ENCODE measurements around the gene COLGALT1.
A peak's percentile ranks its signal among the peaks of the same experiment; 100 is the strongest.
"Not testable (repeated sequence)": the region's sequence is repeated elsewhere in the genome, so short reads cannot be mapped to it uniquely, and the experiment has no call there.

The COLGALT1 gene

GRCh38 chr19:17562561-17562960 lies 7.1 kb downstream of the COLGALT1 start:
- no peak for DNase-seq

GRCh38 chr19:17564781-17565180 lies 9.3 kb downstream of the COLGALT1 start:
- DNase-seq = no peak

- DNase-seq = no peak
These were observed 10.2 kb downstream of the COLGALT1 start for GRCh38 chr19:17565611-17566010.

- no peak for DNase-seq
These were observed 12.5 kb downstream of the COLGALT1 start for GRCh38 chr19:17567940-17568339.

GRCh38 chr19:17570291-17570690 lies 14.8 kb downstream of the COLGALT1 start:
- DNase-seq = not testable (repeated sequence)

GRCh38 chr19:17570791-17571190 lies 15.3 kb downstream of the COLGALT1 start:
- no peak for DNase-seq

- no peak for DNase-seq
These were observed 17.2 kb downstream of the COLGALT1 start for GRCh38 chr19:17572638-17573037.

GRCh38 chr19:17575871-17576757 lies 20.7 kb downstream of the COLGALT1 start:
- DNase-seq = no peak

- DNase-seq = no peak
These were observed 21.5 kb downstream of the COLGALT1 start for GRCh38 chr19:17576758-17577456.

- DNase-seq = no peak
These were observed 22.1 kb downstream of the COLGALT1 start for GRCh38 chr19:17577457-17578097.

- peak in 1 of 4 experiments; percentile 4 for DNase-seq
These were observed 24.3 kb downstream of the COLGALT1 start for GRCh38 chr19:17579661-17580244.

GRCh38 chr19:17580470-17581144 lies 25.2 kb downstream of the COLGALT1 start:
- no peak for DNase-seq

GRCh38 chr19:17581211-17581874 lies 25.9 kb downstream of the COLGALT1 start:
- DNase-seq = no peak

GRCh38 chr19:17582613-17583012 lies 27.2 kb downstream of the COLGALT1 start:
- no peak for DNase-seq

- DNase-seq = no peak
These were observed 28.7 kb downstream of the COLGALT1 start for GRCh38 chr19:17584132-17584531.

- not testable (repeated sequence) for DNase-seq
These were observed 29.9 kb downstream of the COLGALT1 start for GRCh38 chr19:17585395-17585794.

- no peak for DNase-seq
These were observed 35.4 kb downstream of the COLGALT1 start for GRCh38 chr19:17590866-17591265.

GRCh38 chr19:17594296-17594695 lies 38.8 kb downstream of the COLGALT1 start:
- not testable (repeated sequence) for DNase-seq

GRCh38 chr19:17598063-17598462 lies 42.6 kb downstream of the COLGALT1 start:
- DNase-seq = not testable (repeated sequence)

GRCh38 chr19:17598953-17599352 lies 43.5 kb downstream of the COLGALT1 start:
- DNase-seq = no peak

- DNase-seq = no peak
These were observed 44.3 kb downstream of the COLGALT1 start for GRCh38 chr19:17599780-17600179.

- DNase-seq = no peak
These were observed 46.2 kb downstream of the COLGALT1 start for GRCh38 chr19:17601683-17602082.
